GM19328 (cell line): Measurements from ENCODE around the gene CDC42EP4.
"Not testable (repeated sequence)": the region's sequence is repeated elsewhere in the genome, so short reads cannot be mapped to it uniquely, and the experiment has no call there.

Experiments used
- ATAC-seq: cut with Tn5 transposase; IDR thresholded peaks from one replicate; pipeline ENCODE4 v1.9.1; 2021; ENCODE audit warnings: mild to moderate bottlenecking, moderate library complexity; ENCODE audit not compliant: unreplicated experiment

CDC42EP4 gene

GRCh38 chr17:73343168-73343634 is 31.4 kb upstream of the CDC42EP4 start:
- ATAC-seq = no peak

GRCh38 chr17:73342541-73343167 is 30.9 kb upstream of the CDC42EP4 start:
- no peak for ATAC-seq

GRCh38 chr17:73342050-73342522 is 30.3 kb upstream of the CDC42EP4 start:
- ATAC-seq = no peak

- ATAC-seq = no peak
Measured at GRCh38 chr17:73341350-73342049, 29.7 kb upstream of the CDC42EP4 start.

GRCh38 chr17:73340093-73340596 is 28.3 kb upstream of the CDC42EP4 start:
- ATAC-seq = no peak

GRCh38 chr17:73338566-73339197 is 26.9 kb upstream of the CDC42EP4 start:
- no peak for ATAC-seq

GRCh38 chr17:73338050-73338521 is 26.3 kb upstream of the CDC42EP4 start:
- ATAC-seq = no peak

- ATAC-seq = no peak
Measured at GRCh38 chr17:73337330-73337710, 25.5 kb upstream of the CDC42EP4 start.

GRCh38 chr17:73336408-73337329 is 24.9 kb upstream of the CDC42EP4 start:
- no peak for ATAC-seq

- no peak for ATAC-seq
Measured at GRCh38 chr17:73335591-73336407, 24.0 kb upstream of the CDC42EP4 start.

GRCh38 chr17:73334771-73335513 is 23.1 kb upstream of the CDC42EP4 start:
- ATAC-seq = no peak

GRCh38 chr17:73333445-73333844 is 21.6 kb upstream of the CDC42EP4 start:
- not testable (repeated sequence) for ATAC-seq

- no peak for ATAC-seq
Measured at GRCh38 chr17:73331060-73331459, 19.3 kb upstream of the CDC42EP4 start.

- ATAC-seq = no peak
Measured at GRCh38 chr17:73327676-73328075, 15.9 kb upstream of the CDC42EP4 start.

- ATAC-seq = no peak
Measured at GRCh38 chr17:73325527-73325842, 13.7 kb upstream of the CDC42EP4 start.

- no peak for ATAC-seq
Measured at GRCh38 chr17:73324711-73325526, 13.1 kb upstream of the CDC42EP4 start.

- ATAC-seq = no peak
Measured at GRCh38 chr17:73324160-73324475, 12.3 kb upstream of the CDC42EP4 start.

- ATAC-seq = no peak
Measured at GRCh38 chr17:73323409-73324159, 11.8 kb upstream of the CDC42EP4 start.
